ENCODE measurements around the gene GNG2.

DNA sequence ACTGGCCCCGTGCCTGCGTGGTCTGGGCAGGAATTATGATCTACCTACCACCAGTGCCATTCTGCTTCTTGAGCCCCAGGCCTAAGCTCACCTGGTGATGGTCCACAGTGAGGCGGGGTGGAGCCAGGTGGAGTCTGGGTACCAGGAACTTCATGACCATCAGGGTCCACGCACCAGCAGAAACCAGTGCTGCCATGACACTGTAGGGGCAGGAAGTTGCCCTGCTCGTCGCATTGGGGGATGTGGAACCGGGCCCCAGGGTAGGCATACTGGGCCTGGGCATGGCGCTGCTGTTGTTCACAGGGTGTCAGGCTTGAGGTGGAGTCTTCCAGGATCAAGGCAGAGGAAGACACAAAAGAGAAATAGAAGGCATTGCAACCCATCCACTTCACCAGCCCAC is 158.6 kb downstream of the GNG2 start:
- no peak for TF ChIP-seq GATA2 (IDR thresholded peaks at IDR 0.05; ENCODE audit: low read depth, low read length)
- TF ChIP-seq GATA3 (IDR thresholded peaks at IDR 0.05; ENCODE audit: low read depth, low read length), result no peak
